ENCODE measurements around the gene AIFM1.

DNA sequence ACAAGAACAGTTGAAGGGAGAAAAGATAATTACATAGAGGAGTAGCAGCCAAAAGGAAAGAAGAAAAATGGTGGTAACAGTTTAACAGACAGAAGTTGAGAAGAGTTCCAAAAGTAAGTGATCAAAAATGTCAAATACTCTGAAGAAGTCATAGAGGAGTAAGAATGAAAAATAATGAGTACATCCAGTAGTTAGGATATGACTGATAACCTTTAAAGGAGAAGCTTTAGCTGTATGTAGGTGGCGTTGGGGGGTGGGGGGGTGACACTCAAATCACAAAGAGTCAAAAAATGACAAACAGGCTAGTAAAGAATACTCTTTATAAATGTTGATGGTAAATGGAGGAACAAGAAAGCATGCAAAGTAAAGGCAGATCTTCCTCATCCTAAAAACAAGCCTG, 46.7 kb upstream of the AIFM1 start:
- TF ChIP-seq, protein P1, sequence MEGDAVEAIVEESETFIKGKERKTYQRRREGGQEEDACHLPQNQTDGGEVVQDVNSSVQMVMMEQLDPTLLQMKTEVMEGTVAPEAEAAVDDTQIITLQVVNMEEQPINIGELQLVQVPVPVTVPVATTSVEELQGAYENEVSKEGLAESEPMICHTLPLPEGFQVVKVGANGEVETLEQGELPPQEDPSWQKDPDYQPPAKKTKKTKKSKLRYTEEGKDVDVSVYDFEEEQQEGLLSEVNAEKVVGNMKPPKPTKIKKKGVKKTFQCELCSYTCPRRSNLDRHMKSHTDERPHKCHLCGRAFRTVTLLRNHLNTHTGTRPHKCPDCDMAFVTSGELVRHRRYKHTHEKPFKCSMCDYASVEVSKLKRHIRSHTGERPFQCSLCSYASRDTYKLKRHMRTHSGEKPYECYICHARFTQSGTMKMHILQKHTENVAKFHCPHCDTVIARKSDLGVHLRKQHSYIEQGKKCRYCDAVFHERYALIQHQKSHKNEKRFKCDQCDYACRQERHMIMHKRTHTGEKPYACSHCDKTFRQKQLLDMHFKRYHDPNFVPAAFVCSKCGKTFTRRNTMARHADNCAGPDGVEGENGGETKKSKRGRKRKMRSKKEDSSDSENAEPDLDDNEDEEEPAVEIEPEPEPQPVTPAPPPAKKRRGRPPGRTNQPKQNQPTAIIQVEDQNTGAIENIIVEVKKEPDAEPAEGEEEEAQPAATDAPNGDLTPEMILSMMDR (IDR thresholded peaks at IDR 0.05; ENCODE audit: low read length) = no peak
- TF ChIP-seq EZH2 (optimal IDR thresholded peaks at IDR 0.05; ENCODE audit: low read depth, low read length) = no peak

Data from MM.1S (cell line).